ENCODE data around the gene NFKBIZ.

NFKBIZ gene

GRCh38 chr3:101845425-101845824 lies 3.9 kb upstream of the NFKBIZ start:
- TF ChIP-seq CEBPB (IDR thresholded peaks at IDR 0.05) (no peak), RAD21 (IDR thresholded peaks at IDR 0.05; ENCODE audit: low read depth) (no peak), ZBTB7A (IDR thresholded peaks at IDR 0.05; ENCODE audit: low read depth) (no peak), NFIC (IDR thresholded peaks at IDR 0.05) (no peak)
- TF ChIP-seq, protein P1, sequence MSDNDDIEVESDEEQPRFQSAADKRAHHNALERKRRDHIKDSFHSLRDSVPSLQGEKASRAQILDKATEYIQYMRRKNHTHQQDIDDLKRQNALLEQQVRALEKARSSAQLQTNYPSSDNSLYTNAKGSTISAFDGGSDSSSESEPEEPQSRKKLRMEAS (IDR thresholded peaks at IDR 0.05) = no peak

GRCh38 chr3:101846709-101847108 lies 2.6 kb upstream of the NFKBIZ start:
- TF ChIP-seq EP300 (IDR thresholded peaks at IDR 0.05; ENCODE audit: borderline replicate concordance) = no peak
- TF ChIP-seq TEAD4 (IDR thresholded peaks at IDR 0.05) = no peak
- TF ChIP-seq USF1 (IDR thresholded peaks at IDR 0.05) = no peak
- no peak for TF ChIP-seq FOXM1 (IDR thresholded peaks at IDR 0.05; ENCODE audit: borderline replicate concordance, low read depth)
- no peak for TF ChIP-seq TCF12 (IDR thresholded peaks at IDR 0.05; ENCODE audit: low read depth)
- no peak for TF ChIP-seq CREB1 (IDR thresholded peaks at IDR 0.05; ENCODE audit: low read depth)
- TF ChIP-seq CEBPB (IDR thresholded peaks at IDR 0.05) = no peak
- TF ChIP-seq TAF1 (IDR thresholded peaks at IDR 0.05; ENCODE audit: low read depth) = no peak
- TF ChIP-seq, protein P2, sequence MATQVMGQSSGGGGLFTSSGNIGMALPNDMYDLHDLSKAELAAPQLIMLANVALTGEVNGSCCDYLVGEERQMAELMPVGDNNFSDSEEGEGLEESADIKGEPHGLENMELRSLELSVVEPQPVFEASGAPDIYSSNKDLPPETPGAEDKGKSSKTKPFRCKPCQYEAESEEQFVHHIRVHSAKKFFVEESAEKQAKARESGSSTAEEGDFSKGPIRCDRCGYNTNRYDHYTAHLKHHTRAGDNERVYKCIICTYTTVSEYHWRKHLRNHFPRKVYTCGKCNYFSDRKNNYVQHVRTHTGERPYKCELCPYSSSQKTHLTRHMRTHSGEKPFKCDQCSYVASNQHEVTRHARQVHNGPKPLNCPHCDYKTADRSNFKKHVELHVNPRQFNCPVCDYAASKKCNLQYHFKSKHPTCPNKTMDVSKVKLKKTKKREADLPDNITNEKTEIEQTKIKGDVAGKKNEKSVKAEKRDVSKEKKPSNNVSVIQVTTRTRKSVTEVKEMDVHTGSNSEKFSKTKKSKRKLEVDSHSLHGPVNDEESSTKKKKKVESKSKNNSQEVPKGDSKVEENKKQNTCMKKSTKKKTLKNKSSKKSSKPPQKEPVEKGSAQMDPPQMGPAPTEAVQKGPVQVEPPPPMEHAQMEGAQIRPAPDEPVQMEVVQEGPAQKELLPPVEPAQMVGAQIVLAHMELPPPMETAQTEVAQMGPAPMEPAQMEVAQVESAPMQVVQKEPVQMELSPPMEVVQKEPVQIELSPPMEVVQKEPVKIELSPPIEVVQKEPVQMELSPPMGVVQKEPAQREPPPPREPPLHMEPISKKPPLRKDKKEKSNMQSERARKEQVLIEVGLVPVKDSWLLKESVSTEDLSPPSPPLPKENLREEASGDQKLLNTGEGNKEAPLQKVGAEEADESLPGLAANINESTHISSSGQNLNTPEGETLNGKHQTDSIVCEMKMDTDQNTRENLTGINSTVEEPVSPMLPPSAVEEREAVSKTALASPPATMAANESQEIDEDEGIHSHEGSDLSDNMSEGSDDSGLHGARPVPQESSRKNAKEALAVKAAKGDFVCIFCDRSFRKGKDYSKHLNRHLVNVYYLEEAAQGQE (IDR thresholded peaks at IDR 0.05; ENCODE audit: low read depth) = no peak
- TF ChIP-seq, protein P1 (IDR thresholded peaks at IDR 0.05) = no peak
- no peak for TF ChIP-seq EGR1 (IDR thresholded peaks at IDR 0.05)

- TF ChIP-seq TAF1 (IDR thresholded peaks at IDR 0.05; ENCODE audit: low read depth) = no peak
- TF ChIP-seq, protein P1 (IDR thresholded peaks at IDR 0.05) = no peak
- TF ChIP-seq, protein P2 (IDR thresholded peaks at IDR 0.05; ENCODE audit: low read depth) = no peak
- no peak for TF ChIP-seq ZBTB7A (IDR thresholded peaks at IDR 0.05; ENCODE audit: low read depth)
- TF ChIP-seq TCF12 (IDR thresholded peaks at IDR 0.05; ENCODE audit: low read depth) = no peak
- no peak for TF ChIP-seq RAD21 (IDR thresholded peaks at IDR 0.05; ENCODE audit: low read depth)
Observed at GRCh38 chr3:101847328-101847727, 2.0 kb upstream of the NFKBIZ start.

DNA sequence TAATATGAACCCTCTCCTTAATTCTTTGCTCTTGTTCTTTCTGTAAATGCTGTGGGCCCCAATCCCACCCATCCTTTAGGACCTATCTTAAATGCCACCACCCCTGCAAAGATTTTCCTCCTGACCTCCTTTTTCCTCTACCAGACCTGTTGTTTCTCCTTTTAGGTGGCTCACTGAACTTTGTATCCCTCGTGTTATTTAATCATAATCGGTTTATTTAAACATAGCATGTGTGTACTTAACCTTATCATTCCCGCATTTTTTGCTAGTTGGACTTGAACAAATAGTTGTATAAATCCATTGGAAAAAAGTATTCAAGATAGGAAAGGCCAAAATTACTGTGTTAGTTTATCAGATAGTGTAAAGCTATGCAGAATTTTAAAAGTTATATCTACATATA lies 988 bp upstream of the NFKBIZ start:
- TF ChIP-seq RAD21 (IDR thresholded peaks at IDR 0.05; ENCODE audit: low read depth) (no peak), ZBTB7A (IDR thresholded peaks at IDR 0.05; ENCODE audit: low read depth) (no peak), EP300 (IDR thresholded peaks at IDR 0.05; ENCODE audit: borderline replicate concordance) (no peak), USF1 (IDR thresholded peaks at IDR 0.05) (no peak), CREB1 (IDR thresholded peaks at IDR 0.05; ENCODE audit: low read depth) (no peak), YY1 (IDR thresholded peaks at IDR 0.05; ENCODE audit: low read depth) (no peak), FOXM1 (IDR thresholded peaks at IDR 0.05; ENCODE audit: borderline replicate concordance, low read depth) (no peak), NFIC (IDR thresholded peaks at IDR 0.05) (no peak), TEAD4 (IDR thresholded peaks at IDR 0.05) (no peak), TCF12 (IDR thresholded peaks at IDR 0.05; ENCODE audit: low read depth) (no peak), TAF1 (IDR thresholded peaks at IDR 0.05; ENCODE audit: low read depth) (no peak), CEBPB (IDR thresholded peaks at IDR 0.05) (no peak), EGR1 (IDR thresholded peaks at IDR 0.05) (no peak)
- TF ChIP-seq, protein P1 (IDR thresholded peaks at IDR 0.05) = no peak
- TF ChIP-seq, protein P2 (IDR thresholded peaks at IDR 0.05; ENCODE audit: low read depth) = no peak
